SK-N-SH treated with all-trans-retinoic acid at 6 μM for 48 hours (cell line): ENCODE data around the gene CENPP.
A peak's percentile ranks its signal among the peaks of the same experiment; 100 is the strongest.

ENCODE experiments used
- ATAC-seq: fragments of 200-7000 bp; cut with Tn5 transposase; 3 replicates; pipeline ENCODE4 v1.9.1; 2020; ENCODE audit warnings: mild to moderate bottlenecking, moderate library complexity
- BACH2 ChIP-seq: fragments of 250-450 bp; sonication (Bioruptor Pico); IDR thresholded peaks from 2 replicates; pipeline ENCODE4 v1.9.0; 2021; ENCODE audit warnings: mild to moderate bottlenecking, borderline replicate concordance
- CREB5 ChIP-seq: fragments of 250-450 bp; sonication (Bioruptor Pico); IDR thresholded peaks from 2 replicates; pipeline ENCODE4 v1.5.1; 2020; ENCODE audit warnings: low read depth, mild to moderate bottlenecking, moderate library complexity
- CSDC2 ChIP-seq: fragments of 250-450 bp; sonication (Bioruptor Pico); IDR thresholded peaks from 2 replicates; pipeline ENCODE4 v1.5.0; 2020; ENCODE audit warnings: mild to moderate bottlenecking, moderate library complexity
- CSRNP3 ChIP-seq: fragments of 250-450 bp; sonication (Bioruptor Pico); IDR thresholded peaks from 2 replicates; pipeline ENCODE4 v1.5.1; 2021; ENCODE audit warnings: mild to moderate bottlenecking, moderate library complexity
- ESRRG ChIP-seq: fragments of 250-450 bp; sonication (Bioruptor Pico); IDR thresholded peaks from 2 replicates; pipeline ENCODE4 v1.6.1; 2021; ENCODE audit warnings: mild to moderate bottlenecking
- GLIS3 ChIP-seq: fragments of 250-450 bp; sonication (Bioruptor Pico); IDR thresholded peaks from 2 replicates; pipeline ENCODE4 v1.5.0; 2020; ENCODE audit warnings: mild to moderate bottlenecking, moderate library complexity
- OSR1 ChIP-seq: fragments of 250-450 bp; sonication (Bioruptor Pico); IDR thresholded peaks from 2 replicates; pipeline ENCODE4 v1.8.0; 2022; ENCODE audit warnings: moderate library complexity, mild to moderate bottlenecking, inconsistent platforms
- PATZ1 ChIP-seq: fragments of 250-450 bp; sonication (Bioruptor Pico); IDR thresholded peaks from 2 replicates; pipeline ENCODE4 v1.8.0; 2020; ENCODE audit warnings: mild to moderate bottlenecking, moderate library complexity, borderline replicate concordance
- POU6F1 ChIP-seq: fragments of 250-450 bp; sonication (Bioruptor Pico); IDR thresholded peaks from 2 replicates; pipeline ENCODE4 v1.8.0; 2021; ENCODE audit warnings: low read depth, mild to moderate bottlenecking, moderate library complexity, borderline replicate concordance
- PPARA ChIP-seq: fragments of 250-450 bp; sonication (Bioruptor Pico); IDR thresholded peaks from 2 replicates; pipeline ENCODE4 v1.5.0; 2020; ENCODE audit warnings: mild to moderate bottlenecking, borderline replicate concordance
- RARB ChIP-seq: fragments of 250-450 bp; sonication (Bioruptor Pico); IDR thresholded peaks from 2 replicates; pipeline ENCODE4 v1.8.0; 2021; ENCODE audit warnings: mild to moderate bottlenecking, moderate library complexity
- TCF4 ChIP-seq: fragments of 250-450 bp; sonication (Bioruptor Pico); IDR thresholded peaks from 2 replicates; pipeline ENCODE4 v1.8.0; 2021; ENCODE audit warnings: mild to moderate bottlenecking, moderate library complexity, borderline replicate concordance
- TOX ChIP-seq: fragments of 250-450 bp; sonication (Bioruptor Pico); IDR thresholded peaks from 2 replicates; pipeline ENCODE4 v1.8.0; 2021; ENCODE audit warnings: mild to moderate bottlenecking, moderate library complexity, borderline replicate concordance
- TSHZ2 ChIP-seq: fragments of 250-450 bp; sonication (Bioruptor Pico); IDR thresholded peaks from 2 replicates; pipeline ENCODE4 v1.5.0; 2020; ENCODE audit warnings: mild to moderate bottlenecking, moderate library complexity
- ZC3H10 ChIP-seq: fragments of 250-450 bp; sonication (Bioruptor Pico); IDR thresholded peaks from 2 replicates; pipeline ENCODE4 v1.5.1; 2021; ENCODE audit warnings: mild to moderate bottlenecking, moderate library complexity
- ZFP3 ChIP-seq: fragments of 250-450 bp; sonication (Bioruptor Pico); IDR thresholded peaks from 2 replicates; pipeline ENCODE4 v1.5.0; 2020; ENCODE audit warnings: mild to moderate bottlenecking, moderate library complexity
- ZFP30 ChIP-seq: fragments of 450-650 bp; formaldehyde crosslinking; IDR thresholded peaks from 2 replicates; pipeline ENCODE4 v1.5.0; 2022; ENCODE audit warnings: mild to moderate bottlenecking, moderate library complexity
- ZNF565 ChIP-seq: fragments of 450-650 bp; formaldehyde crosslinking; conservative IDR thresholded peaks from 2 replicates; pipeline ENCODE4 v1.5.0; 2020; ENCODE audit warnings: low read depth, mild to moderate bottlenecking, moderate library complexity
- ZNF70 ChIP-seq: fragments of 450-650 bp; formaldehyde crosslinking; IDR thresholded peaks from 2 replicates; pipeline ENCODE4 v1.5.0; 2020; ENCODE audit warnings: mild to moderate bottlenecking, moderate library complexity
- ZNF8 ChIP-seq: fragments of 450-650 bp; formaldehyde crosslinking; IDR thresholded peaks from 2 replicates; pipeline ENCODE4 v1.5.0; 2020; ENCODE audit warnings: mild to moderate bottlenecking, moderate library complexity

CENPP gene

GRCh38 chr9:92360083-92360482, 34.3 kb downstream of the CENPP start:
- no peak for TF ChIP-seq OSR1
- no peak for TF ChIP-seq GLIS3 (CRISPR knock-in tag)
- no peak for TF ChIP-seq ZNF70 (CRISPR knock-in tag)
- peak; percentile 58 for ATAC-seq

GRCh38 chr9:92369075-92369474, 43.3 kb downstream of the CENPP start:
- ATAC-seq = no peak
- no peak for TF ChIP-seq POU6F1 (CRISPR knock-in tag)
- TF ChIP-seq ZFP30 (CRISPR knock-in tag) = no peak
- no peak for TF ChIP-seq ZFP3 (CRISPR knock-in tag)
- TF ChIP-seq TOX (CRISPR knock-in tag) = no peak
- TF ChIP-seq PPARA = no peak
- no peak for TF ChIP-seq ZNF565 (CRISPR knock-in tag)
- no peak for TF ChIP-seq TCF4 (CRISPR knock-in tag)
- TF ChIP-seq CSRNP3 (CRISPR knock-in tag) = no peak
- no peak for TF ChIP-seq TSHZ2 (CRISPR knock-in tag)
- no peak for TF ChIP-seq ZNF70 (CRISPR knock-in tag)
- TF ChIP-seq CSDC2 (CRISPR knock-in tag) = no peak
- TF ChIP-seq RARB (CRISPR knock-in tag) = no peak
- no peak for TF ChIP-seq BACH2 (CRISPR knock-in tag)
- TF ChIP-seq OSR1 = no peak
- TF ChIP-seq, all 23 proteins: peak for 0

GRCh38 chr9:92373167-92373566, 47.4 kb downstream of the CENPP start:
- TF ChIP-seq PATZ1 (CRISPR knock-in tag) = no peak
- TF ChIP-seq ZFP30 (CRISPR knock-in tag) = no peak
- TF ChIP-seq CREB5 (CRISPR knock-in tag) = no peak
- TF ChIP-seq TCF4 (CRISPR knock-in tag) = no peak
- no peak for TF ChIP-seq PPARA
- no peak for TF ChIP-seq ESRRG (CRISPR knock-in tag)
- no peak for TF ChIP-seq ZNF70 (CRISPR knock-in tag)
- TF ChIP-seq CSRNP3 (CRISPR knock-in tag) = no peak
- TF ChIP-seq CSDC2 (CRISPR knock-in tag) = no peak
- TF ChIP-seq ZFP3 (CRISPR knock-in tag) = no peak
- TF ChIP-seq ZNF565 (CRISPR knock-in tag) = no peak
- no peak for TF ChIP-seq ZNF8 (CRISPR knock-in tag)
- no peak for TF ChIP-seq ZC3H10 (CRISPR knock-in tag)
- no peak for TF ChIP-seq BACH2 (CRISPR knock-in tag)
- TF ChIP-seq GLIS3 (CRISPR knock-in tag) = no peak
- no peak for TF ChIP-seq POU6F1 (CRISPR knock-in tag)
- TF ChIP-seq, all 23 proteins: peak for 0
- ATAC-seq = no peak
